Cardiac fibroblast (primary cell): ENCODE measurements around the gene TSHR.

Source experiments
- DNase-seq, 2 donors: peaks; one replicate each; pipeline versions ENCODE4 v3.0.0 to v3.0.0-alpha.2; 2010; ENCODE audit warnings: low read depth in 2 of 2
- H3K4me3 ChIP-seq, 2 donors: replicated peaks in 1 of 2; 1 replicate in 1 of 2; 2 replicates in 1 of 2; pipeline ENCODE4 v1.5.1; 2011; ENCODE audit warnings: low read depth in 2 of 2, low read length in 2 of 2, mild to moderate bottlenecking in 2 of 2, moderate library complexity in 1 of 2
- TF ChIP-seq, protein P1 (sequence below): IDR thresholded peaks from one replicate; pipeline ENCODE4 v1.5.1; 2011; ENCODE audit warnings: low read depth, mild to moderate bottlenecking, low read length, inconsistent platforms

Gene TSHR

DNA sequence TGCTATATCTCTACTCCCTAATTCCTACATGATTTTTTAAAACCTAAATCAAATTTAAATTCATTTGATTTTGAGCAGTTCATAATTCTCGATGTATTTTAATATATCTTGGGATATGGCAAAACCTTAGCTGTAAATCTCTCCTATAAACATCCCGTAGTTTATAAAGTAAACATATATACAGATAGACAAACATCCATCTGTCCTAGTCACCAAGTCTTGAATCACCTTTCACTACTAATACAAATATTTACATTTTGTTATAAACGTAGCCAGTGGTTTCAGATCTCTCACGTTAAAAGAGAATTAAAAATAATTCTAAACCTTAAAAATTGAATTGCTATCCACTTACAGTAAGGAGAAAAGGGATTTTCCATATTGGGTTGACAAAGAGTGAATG, 107.0 kb downstream of the TSHR start:
- H3K4me3 ChIP-seq = no peak overlapping the region
- TF ChIP-seq, protein P1, sequence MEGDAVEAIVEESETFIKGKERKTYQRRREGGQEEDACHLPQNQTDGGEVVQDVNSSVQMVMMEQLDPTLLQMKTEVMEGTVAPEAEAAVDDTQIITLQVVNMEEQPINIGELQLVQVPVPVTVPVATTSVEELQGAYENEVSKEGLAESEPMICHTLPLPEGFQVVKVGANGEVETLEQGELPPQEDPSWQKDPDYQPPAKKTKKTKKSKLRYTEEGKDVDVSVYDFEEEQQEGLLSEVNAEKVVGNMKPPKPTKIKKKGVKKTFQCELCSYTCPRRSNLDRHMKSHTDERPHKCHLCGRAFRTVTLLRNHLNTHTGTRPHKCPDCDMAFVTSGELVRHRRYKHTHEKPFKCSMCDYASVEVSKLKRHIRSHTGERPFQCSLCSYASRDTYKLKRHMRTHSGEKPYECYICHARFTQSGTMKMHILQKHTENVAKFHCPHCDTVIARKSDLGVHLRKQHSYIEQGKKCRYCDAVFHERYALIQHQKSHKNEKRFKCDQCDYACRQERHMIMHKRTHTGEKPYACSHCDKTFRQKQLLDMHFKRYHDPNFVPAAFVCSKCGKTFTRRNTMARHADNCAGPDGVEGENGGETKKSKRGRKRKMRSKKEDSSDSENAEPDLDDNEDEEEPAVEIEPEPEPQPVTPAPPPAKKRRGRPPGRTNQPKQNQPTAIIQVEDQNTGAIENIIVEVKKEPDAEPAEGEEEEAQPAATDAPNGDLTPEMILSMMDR = no peak
- no peak for DNase-seq

DNA sequence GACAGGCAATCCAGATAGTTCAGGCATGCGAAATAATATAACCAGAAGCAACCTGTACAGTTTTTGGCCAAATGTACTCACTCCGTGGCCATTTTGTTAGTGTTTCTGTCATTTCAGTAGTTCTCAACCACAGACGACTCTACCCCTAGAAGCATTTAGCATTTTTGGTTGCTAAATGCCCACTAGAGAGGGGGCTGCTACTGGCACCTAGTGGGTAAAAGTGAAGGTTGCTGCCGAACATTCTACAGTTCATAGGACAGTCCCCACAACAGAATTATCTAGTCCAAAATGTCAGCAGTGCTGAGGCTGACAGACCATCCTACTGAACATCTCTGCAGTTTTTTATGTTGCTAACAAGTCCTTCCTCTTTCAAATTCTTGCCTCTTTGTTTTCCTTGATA, 107.4 kb downstream of the TSHR start:
- no peak overlapping the region for H3K4me3 ChIP-seq
- peak; percentile 0 to 2 for DNase-seq
- TF ChIP-seq, protein P1 = no peak

DNA sequence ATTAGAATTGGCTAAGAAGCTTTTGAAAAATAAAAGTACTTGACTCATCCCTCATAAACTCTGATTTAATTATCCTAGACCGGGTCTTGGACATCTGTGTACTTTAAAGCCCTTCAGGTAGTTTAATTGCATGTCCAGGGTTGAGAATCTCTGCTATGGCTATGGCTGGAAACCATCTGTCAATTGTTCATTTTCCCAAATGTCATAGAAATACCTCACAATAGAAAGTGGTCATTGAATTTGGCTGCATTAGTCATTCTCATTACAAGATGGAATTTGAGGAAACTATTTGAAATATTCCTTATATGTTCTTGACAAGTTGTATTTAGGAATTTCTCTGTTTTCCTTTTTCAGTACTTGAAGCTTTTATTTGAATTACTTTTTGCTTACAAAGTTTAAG, 111.3 kb downstream of the TSHR start:
- H3K4me3 ChIP-seq = no peak overlapping the region
- no peak for DNase-seq
- TF ChIP-seq, protein P1 = no peak

DNA sequence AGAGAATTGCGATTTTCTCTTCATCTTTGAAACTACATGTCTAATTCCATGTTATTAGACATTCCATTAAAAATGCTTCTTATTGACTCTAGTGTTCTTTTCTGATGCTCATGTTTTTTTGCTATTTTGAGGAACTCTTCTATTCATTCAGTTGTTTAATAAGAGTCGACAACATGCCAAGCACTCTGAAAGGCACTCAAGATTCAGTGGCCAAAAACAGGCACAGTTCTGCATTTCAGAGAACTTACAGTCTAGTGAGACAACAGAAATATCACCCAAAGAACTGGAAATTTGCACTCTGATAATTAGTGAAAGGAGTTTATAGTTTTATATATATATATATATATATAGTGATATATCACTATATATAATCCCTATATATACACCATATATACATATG, 111.7 kb downstream of the TSHR start:
- DNase-seq = no peak
- TF ChIP-seq, protein P1 = no peak
- H3K4me3 ChIP-seq = no peak overlapping the region

DNA sequence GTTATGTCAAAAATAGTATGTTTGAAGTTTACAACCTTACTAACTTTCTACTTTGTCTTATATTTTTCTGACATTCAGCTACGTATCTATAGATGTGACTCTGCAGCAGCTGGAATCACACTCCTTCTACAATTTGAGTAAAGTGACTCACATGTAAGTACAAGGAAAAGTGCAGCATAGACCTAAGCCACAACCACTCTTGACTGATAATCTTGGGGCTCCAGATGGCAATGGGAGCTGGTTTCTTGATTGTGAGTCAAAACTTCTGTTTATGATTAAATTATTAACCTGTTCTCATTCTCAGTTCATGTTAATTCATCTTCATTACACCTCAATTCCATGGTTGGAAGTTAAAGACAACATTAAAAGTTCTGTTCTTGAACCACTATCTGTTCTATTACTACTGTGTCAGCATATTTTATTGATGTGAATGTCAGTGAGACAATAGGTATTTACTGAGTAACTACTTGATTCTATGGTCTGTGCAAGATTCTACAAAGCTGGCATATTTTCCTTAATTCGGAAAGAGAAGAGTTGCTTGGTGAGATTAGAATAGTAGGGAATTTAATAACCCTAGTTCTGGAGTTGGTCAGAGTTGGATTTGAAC, 112.9 kb downstream of the TSHR start:
- H3K4me3 ChIP-seq = no peak overlapping the region
- DNase-seq = no peak
- TF ChIP-seq, protein P1 = no peak

DNA sequence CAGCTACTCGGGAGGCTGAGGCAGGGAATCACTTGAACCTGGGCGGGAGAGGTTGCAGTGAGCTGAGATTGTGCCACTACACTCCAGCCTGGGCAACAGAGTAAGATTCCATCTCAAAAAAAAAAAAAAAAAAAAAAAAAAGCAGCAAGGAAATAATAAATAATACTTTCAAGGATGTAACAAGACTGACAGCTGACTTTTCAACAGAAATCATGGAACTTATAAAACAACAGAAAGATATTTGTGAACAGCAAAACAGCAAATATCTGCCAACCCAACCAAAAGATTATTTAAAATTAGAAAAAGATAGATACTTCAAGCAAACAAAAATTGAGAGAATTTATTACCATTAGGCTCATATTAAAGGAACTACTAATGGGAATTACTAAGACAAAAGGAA, 115.1 kb downstream of the TSHR start:
- DNase-seq = no peak
- TF ChIP-seq, protein P1 = no peak
- H3K4me3 ChIP-seq = no peak overlapping the region

DNA sequence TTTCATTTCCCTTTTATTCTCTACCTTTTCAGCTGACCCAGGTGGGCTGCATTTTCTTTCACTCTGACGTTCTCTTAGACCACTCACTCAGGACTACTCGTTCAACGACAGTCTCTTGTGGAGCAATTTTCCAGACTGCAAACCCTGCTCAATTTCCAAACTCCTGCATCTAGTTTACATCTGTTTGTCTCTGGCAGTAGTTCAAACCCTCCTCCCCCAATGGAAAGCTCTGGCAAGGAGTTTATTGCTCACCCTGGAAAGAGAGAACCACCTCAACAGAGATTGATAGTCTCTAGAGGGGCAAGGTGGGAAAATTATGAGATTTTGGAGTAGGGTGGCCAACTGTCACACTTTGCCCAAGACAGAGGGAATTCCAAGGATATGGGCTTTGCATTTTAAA, 130.2 kb downstream of the TSHR start:
- H3K4me3 ChIP-seq = no peak overlapping the region
- DNase-seq = no peak
- TF ChIP-seq, protein P1 = no peak
